Activated CD4-positive, CD25-positive, alpha-beta regulatory T cell treated with anti-CD3 and anti-CD28 coated beads, Interleukin-2, amount 50 U/mL, for 72 hours (primary cell): ENCODE measurements around the gene NRXN2.
"Not testable (repeated sequence)": the region's sequence is repeated elsewhere in the genome, so short reads cannot be mapped to it uniquely, and the experiment has no call there.

ENCODE experiments used
- DNase-seq: peaks from one replicate; pipeline ENCODE4 v3.0.0; 2021

Gene NRXN2

GRCh38 chr11:64667154-64667745, 55.7 kb downstream of the NRXN2 start:
- no peak for DNase-seq

GRCh38 chr11:64665411-64665821, 57.6 kb downstream of the NRXN2 start:
- no peak for DNase-seq

- DNase-seq: not testable (repeated sequence)
These were observed 58.6 kb downstream of the NRXN2 start for GRCh38 chr11:64664236-64664870.

- DNase-seq: no peak
These were observed 59.3 kb downstream of the NRXN2 start for GRCh38 chr11:64663656-64664055.

GRCh38 chr11:64661614-64662013, 61.4 kb downstream of the NRXN2 start:
- no peak for DNase-seq

- no peak for DNase-seq
These were observed 61.9 kb downstream of the NRXN2 start for GRCh38 chr11:64661146-64661545.

- DNase-seq: no peak
These were observed 62.3 kb downstream of the NRXN2 start for GRCh38 chr11:64660706-64661105.

- no peak for DNase-seq
These were observed 62.8 kb downstream of the NRXN2 start for GRCh38 chr11:64660205-64660604.

GRCh38 chr11:64659417-64660144, 63.4 kb downstream of the NRXN2 start:
- DNase-seq: no peak

- no peak for DNase-seq
These were observed 64.7 kb downstream of the NRXN2 start for GRCh38 chr11:64658265-64658664.

GRCh38 chr11:64656862-64657261, 66.1 kb downstream of the NRXN2 start:
- no peak for DNase-seq

GRCh38 chr11:64655941-64656601, 66.9 kb downstream of the NRXN2 start:
- no peak for DNase-seq

- DNase-seq: no peak
These were observed 67.9 kb downstream of the NRXN2 start for GRCh38 chr11:64654958-64655541.

GRCh38 chr11:64654439-64654838, 68.6 kb downstream of the NRXN2 start:
- no peak for DNase-seq

GRCh38 chr11:64653388-64653973, 69.5 kb downstream of the NRXN2 start:
- DNase-seq: no peak

GRCh38 chr11:64652586-64653387, 70.2 kb downstream of the NRXN2 start:
- peak; percentile 78 for DNase-seq

- no peak for DNase-seq
These were observed 72.0 kb downstream of the NRXN2 start for GRCh38 chr11:64650923-64651523.

- no peak for DNase-seq
These were observed 73.7 kb downstream of the NRXN2 start for GRCh38 chr11:64649291-64649697.

- DNase-seq: no peak
These were observed 74.4 kb downstream of the NRXN2 start for GRCh38 chr11:64648551-64648950.

- DNase-seq: no peak
These were observed 75.8 kb downstream of the NRXN2 start for GRCh38 chr11:64647019-64647779.
